Measurements from ENCODE around the gene GNB2. TPM values are rescaled to one million over a fixed set of nuclear protein-coding genes. Genes with fewer than 3 reads are reported as not detected.
"Not testable (repeated sequence)": the region's sequence is repeated elsewhere in the genome, so short reads cannot be mapped to it uniquely, and the experiment has no call there.

The GNB2 gene
- total RNA-seq, 1 donor from 2014 or later: 208 TPM

DNA sequence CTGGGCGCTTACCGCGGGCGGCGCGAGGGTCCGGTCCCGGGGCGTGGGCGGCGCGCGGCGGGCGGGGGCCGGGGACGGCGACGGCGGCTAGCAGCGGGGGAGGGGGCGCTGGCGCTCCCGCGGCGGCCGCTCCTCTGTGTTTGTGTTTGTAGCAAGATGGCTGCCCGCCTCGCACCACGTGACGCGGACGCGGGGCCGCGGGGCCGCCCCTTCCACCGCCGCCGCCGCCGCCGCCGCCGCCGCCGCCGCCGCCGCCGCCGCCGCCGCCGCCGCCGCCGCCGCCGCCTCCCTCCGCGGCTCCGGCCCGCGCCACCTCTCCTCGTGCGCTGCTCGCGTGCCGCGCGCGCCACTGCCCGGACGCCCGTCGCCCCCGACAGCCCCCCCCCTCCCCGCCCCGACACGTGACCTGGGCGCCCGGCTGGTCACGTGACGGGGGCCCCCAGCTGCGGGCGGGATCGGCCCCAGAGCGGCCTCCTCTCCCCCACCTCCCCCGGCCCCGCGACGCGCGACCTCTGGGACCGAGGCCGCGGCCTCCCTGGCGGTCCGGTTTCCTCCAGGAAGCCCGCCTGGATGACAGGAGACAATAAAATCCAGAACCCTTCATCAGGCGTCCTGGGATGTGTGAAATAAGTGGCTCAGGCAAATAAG lies 20.7 kb downstream of the GNB2 start, which contains the start of gene GIGYF1:
TSS of gene GIGYF1 (minus strand) at position 153 of the 648 bp plus-strand sequence. CDS start 6,012 bp downstream, outside the sequence.
- ATAC-seq (peak; percentile 75), DNase-seq (peak; percentile 91)
- Histone ChIP-seq H3K27me3 (no peaks in the 10 kb centered on the region), H3K27ac (peak within 1 kb of the TSS; percentile 70), H3K9me3 (no peaks in the 10 kb centered on the region), H3K4me1 (peaks cover 21% of the 10 kb centered on the region), H3K4me3 (peak within 1 kb of the TSS; percentile 76), H3K36me3 (no peaks in the 10 kb centered on the region)
- no peak for TF ChIP-seq CTCF (IDR thresholded peaks at IDR 0.05)
- intact Hi-C loops (cut with DNase I): no loop called here

- H3K4me1 ChIP-seq: peaks cover 19% of the 10 kb centered on the region
- TF ChIP-seq CTCF (IDR thresholded peaks at IDR 0.05): no peak
- ATAC-seq (no peak), DNase-seq (no peak)
- no peaks in the 10 kb centered on the region for H3K9me3 ChIP-seq
- no peaks in the 10 kb centered on the region for H3K36me3 ChIP-seq
- H3K27me3 ChIP-seq: no peaks in the 10 kb centered on the region
- H3K4me3 ChIP-seq: no peak overlapping the region
- no peak overlapping the region for H3K27ac ChIP-seq
- intact Hi-C loops (cut with DNase I): no loop called here
Measured at GRCh38 chr7:100696123-100696521, 22.6 kb downstream of the GNB2 start.

DNA sequence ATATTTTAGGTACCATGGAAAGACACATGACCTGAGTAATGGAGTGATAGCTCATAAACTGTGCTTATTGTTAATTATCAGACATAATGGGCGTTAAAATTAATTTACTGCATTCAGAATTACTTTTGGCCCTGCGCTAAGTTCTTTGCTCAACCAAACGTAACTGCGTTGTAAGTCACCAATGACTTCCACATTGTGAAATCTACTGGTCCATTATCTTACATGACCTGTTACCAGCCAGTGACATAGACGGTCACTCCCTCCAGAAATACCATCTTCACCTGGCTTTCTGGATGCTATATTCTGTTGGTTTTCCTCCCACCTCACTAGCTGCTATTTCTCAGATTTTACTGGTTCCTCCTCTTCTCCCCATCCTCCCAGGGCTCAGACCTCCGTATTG lies 25.5 kb downstream of the GNB2 start:
- no peaks in the 10 kb centered on the region for H3K36me3 ChIP-seq
- no peaks in the 10 kb centered on the region for H3K9me3 ChIP-seq
- no peak for TF ChIP-seq CTCF (IDR thresholded peaks at IDR 0.05)
- no peak overlapping the region for H3K4me3 ChIP-seq
- H3K27ac ChIP-seq: no peak overlapping the region
- no peak for ATAC-seq
- intact Hi-C loops (cut with DNase I): no loop called here
- no peaks in the 10 kb centered on the region for H3K27me3 ChIP-seq
- no peak for DNase-seq
- H3K4me1 ChIP-seq: no peaks in the 10 kb centered on the region

DNA sequence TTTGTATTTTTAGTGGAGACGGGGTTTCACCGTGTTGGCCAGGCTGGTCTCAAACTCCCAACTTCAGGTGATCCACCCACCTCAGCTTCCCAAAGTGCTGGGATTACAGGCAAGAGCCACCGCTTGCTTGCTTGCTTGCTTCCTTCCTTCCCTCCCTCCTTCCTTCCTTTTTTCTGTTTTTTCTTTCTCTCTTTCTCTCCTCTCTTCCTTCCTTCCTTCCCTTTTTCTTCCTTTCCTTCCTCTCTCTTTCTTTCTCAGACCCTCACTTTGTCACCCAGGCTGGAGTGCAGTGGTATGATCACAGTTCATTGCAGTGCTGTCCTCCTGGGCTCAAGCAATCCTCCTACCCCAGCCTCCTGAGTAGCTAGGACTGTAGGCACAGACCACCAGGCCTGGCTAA lies 27.5 kb downstream of the GNB2 start:
- not testable (repeated sequence) for ATAC-seq, H3K4me1 ChIP-seq, H3K36me3 ChIP-seq, DNase-seq, H3K4me3 ChIP-seq, H3K9me3 ChIP-seq, H3K27me3 ChIP-seq, H3K27ac ChIP-seq
- intact Hi-C loops (cut with DNase I): loop anchor here (10.0 kb wide), 1 partner anchor 154 kb away; the partner anchor contains the start of gene SLC12A9

DNA sequence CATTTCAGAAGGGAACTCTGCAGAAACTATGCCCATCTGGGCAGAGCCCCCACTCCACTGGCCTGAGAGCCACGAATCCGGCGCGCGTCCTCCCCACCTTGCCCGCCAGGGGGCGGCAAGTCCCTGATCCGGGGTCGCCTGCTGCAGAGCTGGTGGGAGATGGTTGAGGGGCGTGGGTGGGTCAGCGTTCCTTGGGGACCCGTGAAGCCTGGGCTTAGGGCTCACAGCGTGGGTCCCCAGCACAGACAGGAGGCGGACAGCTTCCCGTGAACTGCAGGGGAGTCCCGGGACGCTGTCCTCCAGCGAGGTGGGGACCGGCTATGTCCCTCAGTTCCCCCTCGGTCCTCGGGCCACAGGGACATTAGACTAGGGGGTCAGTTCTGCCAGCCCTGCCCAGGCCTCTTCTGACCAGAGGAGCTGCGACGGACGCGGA lies 31.8 kb downstream of the GNB2 start:
- H3K4me1 ChIP-seq: peaks cover 14% of the 10 kb centered on the region
- ATAC-seq (peak; percentile 85), DNase-seq (peak; percentile 91)
- peak; percentile 95 for TF ChIP-seq CTCF (IDR thresholded peaks at IDR 0.05)
- intact Hi-C loops (cut with DNase I): loop anchor here (10.0 kb wide), 1 partner anchor 149 kb away; the partner anchor contains the start of gene SLC12A9
- no peaks in the 10 kb centered on the region for H3K27me3 ChIP-seq
- peak overlapping the region; percentile 91 for H3K27ac ChIP-seq
- no peaks in the 10 kb centered on the region for H3K9me3 ChIP-seq
- no peaks in the 10 kb centered on the region for H3K36me3 ChIP-seq
- H3K4me3 ChIP-seq: peak overlapping the region; percentile 73
